K562 (cell line): Measurements from ENCODE around the gene ZFP36. TPM values are rescaled to one million over a fixed set of nuclear protein-coding genes. Genes with fewer than 3 reads are reported as not detected.

Experiments used
- E4F1 ChIP-seq: fragments of 250-450 bp; sonication (Bioruptor Pico); IDR thresholded peaks from 2 replicates; pipeline ENCODE4 v1.5.0; 2021; ENCODE audit warnings: mild to moderate bottlenecking, borderline replicate concordance
- GMEB1 ChIP-seq: fragments of 250-450 bp; sonication (Bioruptor Pico); IDR thresholded peaks from 2 replicates; pipeline ENCODE4 v1.4.0; 2020; ENCODE audit warnings: mild to moderate bottlenecking
- HMGN3 ChIP-seq: IDR thresholded peaks from 2 replicates; pipeline ENCODE4 v1.6.1; 2011; ENCODE audit warnings: borderline replicate concordance, low read depth, mild to moderate bottlenecking, mixed read lengths, low read length; ENCODE audit not compliant: insufficient read length; ENCODE audit errors: extremely low read depth
- MTA1 ChIP-seq: fragments of 450-650 bp; IDR thresholded peaks from 2 replicates; pipeline ENCODE4 v1.6.1; 2017; ENCODE audit warnings: borderline replicate concordance
- PATZ1 ChIP-seq: fragments of 250-450 bp; sonication (Bioruptor Pico); IDR thresholded peaks from 2 replicates; pipeline ENCODE4 v1.5.0; 2020; ENCODE audit warnings: mild to moderate bottlenecking, borderline replicate concordance
- ZNF282 ChIP-seq: sonication (generic); formaldehyde crosslinking; IDR thresholded peaks from 2 replicates; pipeline ENCODE4 v1.8.1; 2023; ENCODE audit warnings: missing genetic modification reagents
- ZNF407 ChIP-seq: fragments of 450-650 bp; IDR thresholded peaks from 2 replicates; pipeline ENCODE4 v1.6.1; 2016; ENCODE audit warnings: low read depth
- polyA plus RNA-seq, 8 experiments: library from polyadenylated mRNA; depleted of rRNA in 4 of 8; stranded (reverse) in 5 of 8; unstranded in 3 of 8; fragments of >200 nt; fragmentation: Nextera tagmentation in 2 of 8; fragmentation: Illumina TruSeq in 1 of 8; extraction: Ambion mirVana in 2 of 8; extraction: Trizol in 1 of 8; gene quantifications; 2 replicates each; pipeline versions ENCODE4 v1.2.1 to v1.2.3, GENCODE V29; 2011 to 2014; ENCODE audit warnings: inconsistent platforms in 1 of 8, missing spikeins in 1 of 8
- total RNA-seq, 7 experiments: library from RNA; depleted of rRNA in 6 of 7; stranded (reverse); fragments of >200 nt in 6 of 7; fragmentation: Illumina TruSeq in 2 of 7; extraction: Trizol in 2 of 7; gene quantifications; 2 replicates each; pipeline versions ENCODE4 v1.2.1 to v1.2.3, GENCODE V29; 2011 to 2021; ENCODE audit warnings: low replicate concordance in 1 of 7

ZFP36 gene
- total and polyA plus RNA-seq, 9 of the 15 experiments (the other 6 are each of a cell fraction or from before 2014, with no cell fraction given): 1.0 to 20.1 (median 3.5) TPM

- TF ChIP-seq ZNF407: no peak
- no peak for TF ChIP-seq MTA1
- TF ChIP-seq PATZ1 (CRISPR knock-in tag): no peak
- TF ChIP-seq HMGN3: peak; percentile 51
- TF ChIP-seq E4F1 (CRISPR knock-in tag): no peak
- no peak for TF ChIP-seq GMEB1 (CRISPR knock-in tag)
- TF ChIP-seq ZNF282 (CRISPR knock-in tag): no peak
These were observed 2.8 kb downstream of the ZFP36 start (continued) for GRCh38 chr19:39409208-39410016.
